CD4-positive, alpha-beta T cell treated with Interferon alpha-2 for 1 hour (primary cell): ENCODE data around the gene HEATR9.
A peak's percentile ranks its signal among the peaks of the same experiment; 100 is the strongest.

Experiments used
- DNase-seq, 2 donors: peaks; one replicate each; pipeline ENCODE4 v3.0.0-alpha.2; 2020 to 2022

Gene HEATR9

DNA sequence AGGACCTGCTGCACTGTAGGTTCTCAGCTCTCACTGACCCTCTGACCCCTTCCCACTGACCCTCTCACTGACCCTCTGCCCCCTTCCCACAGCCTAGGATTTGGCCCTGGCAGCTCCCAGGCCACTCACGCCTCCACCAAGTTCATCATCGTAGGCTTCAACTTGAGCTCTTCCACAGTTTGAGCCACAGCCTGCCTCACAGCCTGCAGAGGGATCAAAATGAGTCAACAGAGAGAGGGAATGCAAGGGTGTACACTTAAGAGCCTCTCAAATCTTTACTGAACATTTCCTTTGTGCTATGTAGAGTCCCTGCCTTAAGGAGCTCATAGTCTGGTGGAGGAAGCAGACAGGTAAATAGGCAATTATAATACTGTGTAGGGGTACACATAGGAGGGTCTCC is 12.1 kb downstream of the HEATR9 start:
- DNase-seq = no peak

DNA sequence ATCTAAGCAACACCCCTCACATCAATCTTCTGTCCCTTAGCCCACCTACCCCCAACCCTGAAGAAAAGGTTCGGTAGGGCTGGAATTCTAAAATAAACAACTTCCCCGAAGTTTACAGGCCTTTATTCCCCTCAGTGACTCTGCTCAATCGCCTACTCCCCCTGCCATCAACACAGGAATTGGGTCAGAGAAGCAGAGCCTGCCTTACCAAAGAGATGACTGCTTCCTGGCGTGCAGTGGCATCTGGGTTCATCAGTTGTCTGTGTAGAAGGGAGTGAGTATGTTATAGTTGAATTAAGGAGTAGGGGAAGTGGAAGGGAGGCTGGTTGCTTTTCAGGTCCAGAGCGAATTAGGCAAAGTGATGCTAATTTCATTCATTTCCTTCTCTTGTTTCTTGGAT is 12.7 kb downstream of the HEATR9 start:
- no peak for DNase-seq

GRCh38 chr17:35849469-35850348 is 19.0 kb downstream of the HEATR9 start:
- DNase-seq = peak; percentile 55 to 76

DNA sequence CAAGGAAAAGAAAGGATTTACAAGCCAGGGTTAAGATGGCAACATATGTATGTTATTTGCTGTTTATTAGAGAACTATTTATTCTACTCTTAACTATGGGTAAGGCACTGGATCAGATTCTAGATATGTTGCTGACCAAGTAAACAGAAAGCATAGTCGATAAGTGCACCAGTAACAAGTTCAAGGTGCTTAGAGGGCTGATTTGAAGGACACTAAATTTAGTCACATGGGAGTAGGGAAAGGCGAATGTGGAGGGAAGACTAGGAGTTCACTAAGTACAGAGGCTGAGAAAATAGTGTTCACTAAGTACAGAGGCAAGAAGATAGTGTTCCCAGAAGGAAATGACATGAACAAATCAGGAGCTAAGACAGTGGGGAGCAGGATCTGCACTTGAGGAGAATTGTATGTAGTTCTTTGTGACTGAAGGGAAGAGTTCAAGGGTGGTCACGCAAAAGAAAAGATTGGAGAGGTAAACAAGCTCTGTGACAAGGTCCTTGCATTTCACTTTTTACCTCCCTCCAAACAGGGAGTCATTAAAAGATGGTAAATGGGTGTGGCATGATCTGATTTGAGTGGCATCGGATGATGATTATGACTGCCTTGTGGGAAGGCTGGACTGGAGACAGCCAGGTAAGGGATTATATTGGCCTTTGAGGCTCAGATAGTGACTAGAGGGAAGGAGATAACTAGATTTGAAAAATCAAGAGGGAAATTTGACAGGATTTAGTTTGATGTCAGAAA is 20.9 kb downstream of the HEATR9 start:
- no peak for DNase-seq

- DNase-seq = no peak
Measured at GRCh38 chr17:35847006-35847405, 21.7 kb downstream of the HEATR9 start.

DNA sequence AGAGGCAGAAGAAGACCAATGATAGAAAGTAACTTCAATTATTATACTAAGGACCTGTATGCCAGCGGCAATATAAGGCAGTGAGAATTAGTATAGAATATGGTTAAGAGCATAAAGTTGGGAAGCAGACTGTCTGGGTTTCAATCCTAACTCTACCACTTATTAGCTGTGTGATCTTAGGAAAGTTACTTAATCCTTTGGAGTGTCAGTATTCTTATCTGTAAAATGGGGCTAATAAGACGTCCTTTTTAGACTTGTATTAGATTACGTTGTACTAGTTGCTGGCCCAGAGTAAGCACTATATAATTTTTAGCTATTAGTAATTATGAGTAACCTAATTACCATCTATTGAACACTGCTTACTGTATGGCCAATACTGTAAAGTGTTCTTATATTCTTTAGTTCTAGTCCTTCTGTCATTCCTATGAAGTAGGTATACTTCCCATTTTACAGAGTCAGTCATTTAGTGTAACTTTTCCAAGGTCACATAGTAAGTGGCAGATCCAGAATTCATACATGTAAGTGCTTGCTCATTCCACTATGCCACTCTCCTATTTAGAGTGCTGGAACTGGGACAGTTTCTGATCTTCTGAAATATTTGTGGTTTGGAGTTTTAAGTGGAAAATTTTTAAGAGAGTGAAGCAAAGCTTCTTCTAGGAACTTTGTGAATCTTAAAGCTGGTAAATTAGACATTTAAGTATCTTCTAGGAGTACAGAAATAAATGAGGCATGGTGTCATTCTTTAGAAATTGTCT is 22.5 kb downstream of the HEATR9 start:
- DNase-seq = no peak

GRCh38 chr17:35844547-35844946 is 24.1 kb downstream of the HEATR9 start:
- no peak for DNase-seq

DNA sequence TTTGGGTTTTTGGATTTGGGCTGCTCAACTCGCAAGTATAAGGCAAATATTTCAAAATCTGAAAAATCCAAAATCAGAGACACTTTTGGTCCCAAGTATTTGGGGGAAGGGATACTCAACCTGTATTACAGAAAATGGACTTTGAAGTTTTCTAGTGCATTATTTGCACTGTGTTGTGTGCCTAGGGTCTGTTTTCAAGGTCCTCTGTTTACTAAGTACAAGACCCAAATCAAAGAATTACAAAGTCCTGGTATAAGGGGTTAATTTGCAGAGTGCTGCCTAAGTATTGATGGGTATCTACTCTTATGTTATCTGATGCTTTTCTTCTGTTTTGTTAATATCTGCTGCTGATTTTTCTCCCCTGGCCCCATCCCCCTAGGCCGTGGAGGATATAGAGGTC is 25.0 kb downstream of the HEATR9 start:
- no peak for DNase-seq

GRCh38 chr17:35842239-35842638 is 26.5 kb downstream of the HEATR9 start:
- no peak for DNase-seq

GRCh38 chr17:35841505-35841904 is 27.2 kb downstream of the HEATR9 start:
- DNase-seq = no peak

GRCh38 chr17:35841101-35841500 is 27.6 kb downstream of the HEATR9 start:
- no peak for DNase-seq

- DNase-seq = no peak
Measured at GRCh38 chr17:35825206-35825605, 43.5 kb downstream of the HEATR9 start.

DNA sequence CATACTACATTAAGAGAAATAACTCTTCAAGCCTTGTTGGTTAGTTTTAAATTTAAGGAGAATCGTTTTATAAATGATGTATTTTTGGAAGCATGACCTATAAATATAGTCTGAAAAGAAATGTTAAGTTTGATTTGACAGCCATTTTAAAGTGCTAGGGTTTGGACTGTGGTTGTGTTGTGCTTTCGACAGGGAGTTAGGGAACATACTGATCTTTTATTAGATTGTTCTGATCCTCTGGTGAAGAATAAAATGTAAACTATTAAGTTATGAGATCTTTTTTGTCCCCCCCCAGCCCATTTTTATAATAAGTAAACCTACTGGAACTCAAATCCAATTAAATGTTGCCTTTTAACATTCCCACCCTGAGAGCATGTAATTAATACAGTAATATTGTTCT is 47.4 kb downstream of the HEATR9 start:
- DNase-seq = no peak

DNA sequence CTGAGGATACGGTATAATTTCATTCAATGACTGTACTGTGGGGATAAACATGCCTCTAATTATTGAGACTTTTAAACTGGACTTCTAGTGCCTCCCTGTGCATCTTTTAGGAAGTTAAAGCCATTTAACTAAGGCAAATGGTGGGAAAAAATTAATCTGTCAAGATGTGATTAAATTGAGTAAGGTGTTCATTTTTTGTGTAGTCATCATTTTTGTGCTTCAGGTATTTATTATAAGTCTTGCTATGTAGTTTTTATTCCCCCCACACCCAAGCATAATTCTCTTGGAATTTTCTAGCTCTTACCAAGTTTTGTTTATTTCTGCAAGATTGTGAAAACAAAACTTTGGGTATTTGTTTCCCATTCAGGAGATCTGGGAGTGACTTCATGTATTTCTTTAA is 49.2 kb downstream of the HEATR9 start:
- no peak for DNase-seq

GRCh38 chr17:35817196-35817595 is 51.5 kb downstream of the HEATR9 start:
- DNase-seq = no peak

DNA sequence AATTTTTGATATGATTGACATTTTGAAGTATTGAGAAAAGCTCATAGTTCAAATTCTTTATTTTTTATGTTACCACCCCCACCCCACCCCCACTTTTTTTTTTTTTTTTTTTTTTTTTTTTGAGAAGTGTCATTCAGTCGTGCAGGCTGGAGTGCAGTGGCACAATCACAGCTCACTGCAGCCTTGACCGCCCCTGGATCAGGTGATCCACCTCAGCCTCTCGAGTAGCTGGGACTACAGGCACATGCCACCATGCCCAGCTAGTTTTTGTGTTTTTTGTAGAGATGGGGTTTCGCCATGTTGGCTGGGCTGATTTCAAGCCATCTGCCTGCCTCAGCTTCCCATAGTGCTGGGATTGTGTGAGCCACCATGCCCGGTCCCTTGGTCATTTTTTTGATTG is 52.0 kb downstream of the HEATR9 start:
- DNase-seq = no peak

- no peak for DNase-seq
Measured at GRCh38 chr17:35812456-35812855, 56.2 kb downstream of the HEATR9 start.

GRCh38 chr17:35811759-35812158 is 56.9 kb downstream of the HEATR9 start:
- DNase-seq = no peak

DNA sequence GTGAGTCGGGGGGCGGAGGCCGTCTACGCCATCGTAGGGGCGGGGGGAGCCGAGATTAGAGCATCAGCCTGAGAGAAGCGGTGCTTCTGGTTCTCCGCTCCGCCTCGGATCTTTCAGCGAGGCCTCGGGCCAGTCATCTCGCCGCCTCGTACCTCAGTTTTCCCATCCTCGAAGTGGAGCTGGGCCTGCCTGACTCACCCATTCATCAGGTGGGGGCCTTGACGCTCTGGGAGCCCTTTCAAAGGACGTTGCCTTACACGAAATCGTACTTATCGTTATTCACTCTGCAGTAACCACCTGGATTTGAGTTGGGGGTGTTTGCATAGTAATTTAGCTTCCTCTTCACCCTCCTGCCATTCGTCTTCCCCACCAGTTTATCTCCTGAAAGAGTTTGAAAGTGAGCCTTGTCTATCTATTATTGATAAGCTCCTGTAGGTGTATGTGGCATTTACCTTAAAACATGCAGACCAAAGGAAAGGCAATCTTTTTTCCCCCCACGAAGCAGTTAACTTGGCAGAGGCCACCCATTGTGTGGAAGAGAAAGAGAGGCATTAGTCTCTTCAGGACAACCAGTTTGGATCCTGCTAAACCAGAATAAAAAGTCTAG is 58.7 kb downstream of the HEATR9 start:
- no peak for DNase-seq

DNA sequence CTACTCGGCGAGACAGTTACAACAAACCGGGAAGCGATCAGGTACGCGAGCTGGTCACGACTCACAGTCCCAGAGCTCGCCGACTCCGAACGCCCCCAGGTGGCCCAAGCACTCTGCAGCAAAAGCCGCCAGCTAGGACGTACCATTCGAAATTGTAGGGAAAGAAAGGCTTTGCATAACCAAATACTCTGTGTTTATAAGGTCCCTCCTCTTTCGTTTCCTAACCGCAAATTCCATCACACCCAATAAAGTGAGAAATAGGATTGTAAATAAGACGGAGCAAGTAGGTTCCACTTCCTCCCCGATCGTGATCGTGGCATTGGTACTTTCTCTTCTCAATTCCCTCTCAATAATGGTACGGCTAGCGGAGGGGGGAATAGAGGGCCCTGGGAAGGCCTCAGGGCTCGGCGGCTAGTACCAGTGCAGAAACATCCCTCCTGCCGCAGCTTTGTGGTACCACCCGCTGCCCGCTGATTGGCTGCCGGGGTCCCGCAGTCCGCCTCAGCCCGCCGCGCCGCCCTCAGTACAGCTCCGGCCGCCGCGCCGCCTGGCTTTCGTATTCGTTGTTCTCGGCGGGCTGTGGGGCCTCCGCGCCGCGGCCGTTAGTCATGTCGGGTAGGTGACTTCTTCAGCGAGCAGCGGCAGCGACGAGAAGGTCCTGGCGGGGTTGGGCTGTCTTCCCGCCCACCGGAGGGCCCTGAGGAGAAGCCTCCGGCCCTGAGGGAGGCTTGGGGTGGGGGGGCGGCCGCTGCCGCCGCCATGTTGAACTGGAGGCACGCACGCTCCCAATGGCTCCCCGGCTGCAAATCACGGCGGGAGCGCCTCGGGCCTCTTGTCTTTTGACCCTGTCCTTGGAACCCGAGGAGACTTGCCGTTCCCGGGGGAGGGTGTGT is 59.5 kb downstream of the HEATR9 start, which contains the start of gene TAF15:
Gene TAF15 (plus strand): TSS at position 523 of the 893 bp plus-strand sequence. CDS start 86 bp downstream, at position 609.
- peak; percentile 96 to 98 for DNase-seq

DNA sequence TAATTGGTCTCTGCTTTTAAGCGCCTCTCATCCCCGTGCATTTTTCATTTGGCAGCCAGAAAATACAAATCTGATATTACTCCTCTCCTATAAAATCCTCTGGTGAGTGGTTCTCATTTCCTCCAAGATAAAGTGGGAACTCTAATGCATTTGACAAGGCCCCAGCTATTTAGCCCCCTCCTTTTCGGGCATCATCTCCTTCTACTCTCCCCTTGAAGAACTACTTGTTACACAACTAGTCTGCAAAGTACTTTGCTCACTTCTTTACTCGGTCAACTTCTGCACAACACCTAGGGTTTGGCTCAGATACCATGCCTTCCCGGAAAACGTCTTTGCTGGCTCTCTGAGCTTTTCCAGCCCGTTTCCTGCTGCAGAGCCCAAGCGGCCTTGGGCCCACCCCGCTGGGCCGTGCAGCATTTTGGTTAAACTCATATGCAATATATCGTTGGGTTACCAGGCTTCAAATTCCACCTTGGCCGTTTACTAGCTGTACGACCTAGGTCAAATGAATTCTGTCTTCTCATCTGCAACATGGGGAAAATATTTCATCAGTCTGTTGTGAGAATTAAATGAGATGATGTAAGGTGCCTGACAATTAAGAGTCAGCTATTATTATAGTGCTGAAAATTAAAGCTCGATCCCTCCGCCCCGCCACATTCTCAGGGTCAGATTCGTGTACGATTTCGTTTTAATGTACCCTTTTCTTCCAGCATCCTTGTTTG is 60.3 kb downstream of the HEATR9 start:
- DNase-seq = peak in 1 of 2 donors; percentile 17
